HL-60 (cell line): ENCODE measurements around the gene H2BK1.

ENCODE experiments used
- DNase-seq, 2 experiments: peaks; one replicate each; pipeline ENCODE4 v3.0.0-alpha.2; 2010 to 2020; ENCODE audit warnings: low read depth in 1 of 2, low spot score in 1 of 2
- H3K27ac ChIP-seq: fragments of 250-450 bp; sonication (Bioruptor Pico); replicated peaks from 2 replicates; pipeline ENCODE4 v1.5.1; 2020; ENCODE audit warnings: mild to moderate bottlenecking, moderate library complexity
- H3K27me3 ChIP-seq: fragments of 250-450 bp; sonication (Bioruptor Pico); 2 replicates; pipeline ENCODE4 v1.5.1; 2021; ENCODE audit warnings: mild to moderate bottlenecking, moderate library complexity; ENCODE audit not compliant: insufficient read depth, poor library complexity, severe bottlenecking
- H3K4me3 ChIP-seq: replicated peaks from 2 replicates; pipeline ENCODE4 v1.5.1; 2011; ENCODE audit warnings: mild to moderate bottlenecking, control low read depth, low read length; ENCODE audit not compliant: insufficient read depth
- GABPA ChIP-seq: IDR thresholded peaks from 2 replicates; pipeline ENCODE4 v1.6.1; 2012; ENCODE audit warnings: low read depth
- POLR2AphosphoS5 ChIP-seq: IDR thresholded peaks from 2 replicates; pipeline ENCODE4 v1.6.1; 2012; ENCODE audit warnings: low read depth
- SPI1 ChIP-seq: IDR thresholded peaks from 2 replicates; pipeline ENCODE4 v1.6.1; 2012; ENCODE audit warnings: low read depth, mild to moderate bottlenecking, borderline replicate concordance
- TF ChIP-seq, protein P1 (sequence below): IDR thresholded peaks from 2 replicates; pipeline ENCODE4 v1.6.1; 2012; ENCODE audit warnings: low read depth; ENCODE audit not compliant: insufficient replicate concordance
- TF ChIP-seq, protein P2 (sequence below): IDR thresholded peaks from one replicate; pipeline ENCODE4 v1.5.1; 2011; ENCODE audit warnings: low read length, control low read depth, inconsistent platforms; ENCODE audit not compliant: insufficient read depth

Gene H2BK1

DNA sequence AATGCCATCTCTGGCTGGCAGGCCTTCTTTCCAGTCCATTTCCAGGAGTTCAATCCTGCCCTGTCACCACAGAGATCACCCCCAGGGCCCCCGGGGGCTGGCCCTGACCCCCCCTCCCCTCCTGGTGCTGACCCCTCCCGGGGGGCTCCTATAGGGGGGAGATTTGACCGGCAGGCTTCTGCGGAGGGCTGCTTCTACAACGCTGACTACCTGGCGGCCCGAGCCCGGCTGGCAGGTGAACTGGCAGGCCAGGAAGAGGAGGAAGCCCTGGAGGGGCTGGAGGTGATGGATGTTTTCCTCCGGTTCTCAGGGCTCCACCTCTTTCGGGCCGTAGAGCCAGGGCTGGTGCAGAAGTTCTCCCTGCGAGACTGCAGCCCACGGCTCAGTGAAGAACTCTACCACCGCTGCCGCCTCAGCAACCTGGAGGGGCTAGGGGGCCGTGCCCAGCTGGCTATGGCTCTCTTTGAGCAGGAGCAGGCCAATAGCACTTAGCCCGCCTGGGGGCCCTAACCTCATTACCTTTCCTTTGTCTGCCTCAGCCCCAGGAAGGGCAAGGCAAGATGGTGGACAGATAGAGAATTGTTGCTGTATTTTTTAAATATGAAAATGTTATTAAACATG, 28.0 kb upstream of the H2BK1 start:
- TF ChIP-seq POLR2AphosphoS5 (no peak), SPI1 (no peak), GABPA (no peak)
- TF ChIP-seq, protein P1, sequence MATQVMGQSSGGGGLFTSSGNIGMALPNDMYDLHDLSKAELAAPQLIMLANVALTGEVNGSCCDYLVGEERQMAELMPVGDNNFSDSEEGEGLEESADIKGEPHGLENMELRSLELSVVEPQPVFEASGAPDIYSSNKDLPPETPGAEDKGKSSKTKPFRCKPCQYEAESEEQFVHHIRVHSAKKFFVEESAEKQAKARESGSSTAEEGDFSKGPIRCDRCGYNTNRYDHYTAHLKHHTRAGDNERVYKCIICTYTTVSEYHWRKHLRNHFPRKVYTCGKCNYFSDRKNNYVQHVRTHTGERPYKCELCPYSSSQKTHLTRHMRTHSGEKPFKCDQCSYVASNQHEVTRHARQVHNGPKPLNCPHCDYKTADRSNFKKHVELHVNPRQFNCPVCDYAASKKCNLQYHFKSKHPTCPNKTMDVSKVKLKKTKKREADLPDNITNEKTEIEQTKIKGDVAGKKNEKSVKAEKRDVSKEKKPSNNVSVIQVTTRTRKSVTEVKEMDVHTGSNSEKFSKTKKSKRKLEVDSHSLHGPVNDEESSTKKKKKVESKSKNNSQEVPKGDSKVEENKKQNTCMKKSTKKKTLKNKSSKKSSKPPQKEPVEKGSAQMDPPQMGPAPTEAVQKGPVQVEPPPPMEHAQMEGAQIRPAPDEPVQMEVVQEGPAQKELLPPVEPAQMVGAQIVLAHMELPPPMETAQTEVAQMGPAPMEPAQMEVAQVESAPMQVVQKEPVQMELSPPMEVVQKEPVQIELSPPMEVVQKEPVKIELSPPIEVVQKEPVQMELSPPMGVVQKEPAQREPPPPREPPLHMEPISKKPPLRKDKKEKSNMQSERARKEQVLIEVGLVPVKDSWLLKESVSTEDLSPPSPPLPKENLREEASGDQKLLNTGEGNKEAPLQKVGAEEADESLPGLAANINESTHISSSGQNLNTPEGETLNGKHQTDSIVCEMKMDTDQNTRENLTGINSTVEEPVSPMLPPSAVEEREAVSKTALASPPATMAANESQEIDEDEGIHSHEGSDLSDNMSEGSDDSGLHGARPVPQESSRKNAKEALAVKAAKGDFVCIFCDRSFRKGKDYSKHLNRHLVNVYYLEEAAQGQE = no peak
- TF ChIP-seq, protein P2, sequence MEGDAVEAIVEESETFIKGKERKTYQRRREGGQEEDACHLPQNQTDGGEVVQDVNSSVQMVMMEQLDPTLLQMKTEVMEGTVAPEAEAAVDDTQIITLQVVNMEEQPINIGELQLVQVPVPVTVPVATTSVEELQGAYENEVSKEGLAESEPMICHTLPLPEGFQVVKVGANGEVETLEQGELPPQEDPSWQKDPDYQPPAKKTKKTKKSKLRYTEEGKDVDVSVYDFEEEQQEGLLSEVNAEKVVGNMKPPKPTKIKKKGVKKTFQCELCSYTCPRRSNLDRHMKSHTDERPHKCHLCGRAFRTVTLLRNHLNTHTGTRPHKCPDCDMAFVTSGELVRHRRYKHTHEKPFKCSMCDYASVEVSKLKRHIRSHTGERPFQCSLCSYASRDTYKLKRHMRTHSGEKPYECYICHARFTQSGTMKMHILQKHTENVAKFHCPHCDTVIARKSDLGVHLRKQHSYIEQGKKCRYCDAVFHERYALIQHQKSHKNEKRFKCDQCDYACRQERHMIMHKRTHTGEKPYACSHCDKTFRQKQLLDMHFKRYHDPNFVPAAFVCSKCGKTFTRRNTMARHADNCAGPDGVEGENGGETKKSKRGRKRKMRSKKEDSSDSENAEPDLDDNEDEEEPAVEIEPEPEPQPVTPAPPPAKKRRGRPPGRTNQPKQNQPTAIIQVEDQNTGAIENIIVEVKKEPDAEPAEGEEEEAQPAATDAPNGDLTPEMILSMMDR = no peak
- no peaks in the 10 kb centered on the region for H3K27me3 ChIP-seq
- no peak overlapping the region for H3K27ac ChIP-seq
- DNase-seq = no peak
- H3K4me3 ChIP-seq = no peak overlapping the region

DNA sequence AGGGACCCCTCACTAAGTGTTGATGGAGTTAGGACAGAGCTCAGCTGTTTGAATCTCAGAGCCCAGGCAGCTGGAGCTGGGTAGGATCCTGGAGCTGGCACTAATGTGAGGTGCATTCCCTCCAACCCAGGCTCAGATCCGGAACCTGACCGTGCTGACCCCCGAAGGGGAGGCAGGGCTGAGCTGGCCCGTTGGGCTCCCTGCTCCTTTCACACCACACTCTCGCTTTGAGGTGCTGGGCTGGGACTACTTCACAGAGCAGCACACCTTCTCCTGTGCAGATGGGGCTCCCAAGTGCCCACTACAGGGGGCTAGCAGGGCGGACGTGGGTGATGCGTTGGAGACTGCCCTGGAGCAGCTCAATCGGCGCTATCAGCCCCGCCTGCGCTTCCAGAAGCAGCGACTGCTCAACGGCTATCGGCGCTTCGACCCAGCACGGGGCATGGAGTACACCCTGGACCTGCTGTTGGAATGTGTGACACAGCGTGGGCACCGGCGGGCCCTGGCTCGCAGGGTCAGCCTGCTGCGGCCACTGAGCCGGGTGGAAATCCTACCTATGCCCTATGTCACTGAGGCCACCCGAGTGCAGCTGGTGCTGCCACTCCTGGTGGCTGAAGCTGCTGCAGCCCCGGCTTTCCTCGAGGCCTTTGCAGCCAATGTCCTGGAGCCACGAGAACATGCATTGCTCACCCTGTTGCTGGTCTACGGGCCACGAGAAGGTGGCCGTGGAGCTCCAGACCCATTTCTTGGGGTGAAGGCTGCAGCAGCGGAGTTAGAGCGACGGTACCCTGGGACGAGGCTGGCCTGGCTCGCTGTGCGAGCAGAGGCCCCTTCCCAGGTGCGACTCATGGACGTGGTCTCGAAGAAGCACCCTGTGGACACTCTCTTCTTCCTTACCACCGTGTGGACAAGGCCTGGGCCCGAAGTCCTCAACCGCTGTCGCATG, 27.2 kb upstream of the H2BK1 start:
- Histone ChIP-seq H3K4me3 (no peak overlapping the region), H3K27me3 (no peaks in the 10 kb centered on the region), H3K27ac (no peak overlapping the region)
- no peak for DNase-seq
- TF ChIP-seq SPI1 (no peak), POLR2AphosphoS5 (no peak; the same call in 1 of the 2 replicates), GABPA (no peak)
- TF ChIP-seq, protein P1 = no peak
- TF ChIP-seq, protein P2 = no peak

DNA sequence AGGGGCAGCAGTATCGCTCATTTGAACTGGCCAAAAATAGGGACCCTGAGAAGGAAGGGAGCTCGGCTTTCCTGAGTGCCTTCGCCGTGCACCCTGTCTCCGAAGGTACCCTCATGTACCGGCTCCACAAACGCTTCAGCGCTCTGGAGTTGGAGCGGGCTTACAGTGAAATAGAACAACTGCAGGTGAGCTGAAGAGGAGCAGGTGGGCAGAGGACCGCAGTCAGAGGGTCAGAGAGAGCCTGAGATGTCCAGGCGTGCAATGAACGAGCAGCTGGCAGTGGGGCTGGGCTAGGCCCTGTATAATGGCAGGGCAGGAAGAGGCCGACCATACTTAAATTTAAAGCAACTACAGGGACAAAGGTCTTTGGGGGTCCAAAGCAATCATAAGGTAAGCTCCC, 26.1 kb upstream of the H2BK1 start:
- H3K27me3 ChIP-seq = no peaks in the 10 kb centered on the region
- no peak overlapping the region for H3K4me3 ChIP-seq
- DNase-seq = no peak
- TF ChIP-seq, protein P2 = no peak
- TF ChIP-seq GABPA (no peak), POLR2AphosphoS5 (no peak), SPI1 (no peak)
- TF ChIP-seq, protein P1 = no peak
- no peak overlapping the region for H3K27ac ChIP-seq
